Measurements from ENCODE around the gene IFIT1.

Gene IFIT1, protein sequence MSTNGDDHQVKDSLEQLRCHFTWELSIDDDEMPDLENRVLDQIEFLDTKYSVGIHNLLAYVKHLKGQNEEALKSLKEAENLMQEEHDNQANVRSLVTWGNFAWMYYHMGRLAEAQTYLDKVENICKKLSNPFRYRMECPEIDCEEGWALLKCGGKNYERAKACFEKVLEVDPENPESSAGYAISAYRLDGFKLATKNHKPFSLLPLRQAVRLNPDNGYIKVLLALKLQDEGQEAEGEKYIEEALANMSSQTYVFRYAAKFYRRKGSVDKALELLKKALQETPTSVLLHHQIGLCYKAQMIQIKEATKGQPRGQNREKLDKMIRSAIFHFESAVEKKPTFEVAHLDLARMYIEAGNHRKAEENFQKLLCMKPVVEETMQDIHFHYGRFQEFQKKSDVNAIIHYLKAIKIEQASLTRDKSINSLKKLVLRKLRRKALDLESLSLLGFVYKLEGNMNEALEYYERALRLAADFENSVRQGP

DNA sequence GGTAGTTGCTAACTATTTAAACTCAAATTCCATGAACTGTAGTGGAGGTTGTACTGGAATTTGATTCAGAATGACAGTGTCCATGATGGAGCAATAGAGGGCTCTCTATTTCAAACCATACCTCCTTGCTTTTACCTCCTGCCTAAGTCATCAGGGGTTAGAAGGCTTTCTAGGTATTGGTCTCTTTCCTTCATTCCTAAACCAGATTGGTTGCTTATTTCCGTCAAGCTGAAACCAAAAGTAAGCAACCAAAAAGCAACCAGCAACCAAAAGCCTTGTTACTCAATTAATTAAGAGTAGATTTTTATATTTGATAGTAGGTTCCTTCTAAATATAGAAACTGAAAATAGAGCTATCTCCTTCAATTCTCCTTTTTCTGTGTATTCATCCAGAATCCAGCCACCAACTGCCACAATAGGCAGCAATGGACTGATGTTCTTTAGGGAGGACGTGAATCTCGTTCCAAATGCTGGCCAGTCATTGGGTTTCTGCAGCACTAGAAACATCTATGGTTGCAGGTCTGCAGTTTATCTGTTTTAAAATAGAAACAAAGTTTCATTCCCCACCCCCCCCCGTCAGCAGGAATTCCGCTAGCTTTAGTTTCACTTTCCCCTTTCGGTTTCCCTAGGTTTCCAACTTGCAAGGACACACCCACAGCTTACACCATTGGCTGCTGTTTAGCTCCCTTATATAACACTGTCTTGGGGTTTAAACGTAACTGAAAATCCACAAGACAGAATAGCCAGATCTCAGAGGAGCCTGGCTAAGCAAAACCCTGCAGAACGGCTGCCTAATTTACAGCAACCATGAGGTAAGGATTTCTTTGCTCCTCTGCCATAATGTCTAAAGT is at the start of gene IFIT1:
IFIT1 (plus strand) TSS at position 717 of the 850 bp plus-strand sequence; CDS start at position 807, 90 bp downstream.
- TF ChIP-seq, protein P1, sequence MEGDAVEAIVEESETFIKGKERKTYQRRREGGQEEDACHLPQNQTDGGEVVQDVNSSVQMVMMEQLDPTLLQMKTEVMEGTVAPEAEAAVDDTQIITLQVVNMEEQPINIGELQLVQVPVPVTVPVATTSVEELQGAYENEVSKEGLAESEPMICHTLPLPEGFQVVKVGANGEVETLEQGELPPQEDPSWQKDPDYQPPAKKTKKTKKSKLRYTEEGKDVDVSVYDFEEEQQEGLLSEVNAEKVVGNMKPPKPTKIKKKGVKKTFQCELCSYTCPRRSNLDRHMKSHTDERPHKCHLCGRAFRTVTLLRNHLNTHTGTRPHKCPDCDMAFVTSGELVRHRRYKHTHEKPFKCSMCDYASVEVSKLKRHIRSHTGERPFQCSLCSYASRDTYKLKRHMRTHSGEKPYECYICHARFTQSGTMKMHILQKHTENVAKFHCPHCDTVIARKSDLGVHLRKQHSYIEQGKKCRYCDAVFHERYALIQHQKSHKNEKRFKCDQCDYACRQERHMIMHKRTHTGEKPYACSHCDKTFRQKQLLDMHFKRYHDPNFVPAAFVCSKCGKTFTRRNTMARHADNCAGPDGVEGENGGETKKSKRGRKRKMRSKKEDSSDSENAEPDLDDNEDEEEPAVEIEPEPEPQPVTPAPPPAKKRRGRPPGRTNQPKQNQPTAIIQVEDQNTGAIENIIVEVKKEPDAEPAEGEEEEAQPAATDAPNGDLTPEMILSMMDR (IDR thresholded peaks at IDR 0.05; ENCODE audit: low read depth, low read length) = no peak
- DNase-seq (ENCODE audit: extremely low read depth, low read depth) = peak; percentile 85

DNA sequence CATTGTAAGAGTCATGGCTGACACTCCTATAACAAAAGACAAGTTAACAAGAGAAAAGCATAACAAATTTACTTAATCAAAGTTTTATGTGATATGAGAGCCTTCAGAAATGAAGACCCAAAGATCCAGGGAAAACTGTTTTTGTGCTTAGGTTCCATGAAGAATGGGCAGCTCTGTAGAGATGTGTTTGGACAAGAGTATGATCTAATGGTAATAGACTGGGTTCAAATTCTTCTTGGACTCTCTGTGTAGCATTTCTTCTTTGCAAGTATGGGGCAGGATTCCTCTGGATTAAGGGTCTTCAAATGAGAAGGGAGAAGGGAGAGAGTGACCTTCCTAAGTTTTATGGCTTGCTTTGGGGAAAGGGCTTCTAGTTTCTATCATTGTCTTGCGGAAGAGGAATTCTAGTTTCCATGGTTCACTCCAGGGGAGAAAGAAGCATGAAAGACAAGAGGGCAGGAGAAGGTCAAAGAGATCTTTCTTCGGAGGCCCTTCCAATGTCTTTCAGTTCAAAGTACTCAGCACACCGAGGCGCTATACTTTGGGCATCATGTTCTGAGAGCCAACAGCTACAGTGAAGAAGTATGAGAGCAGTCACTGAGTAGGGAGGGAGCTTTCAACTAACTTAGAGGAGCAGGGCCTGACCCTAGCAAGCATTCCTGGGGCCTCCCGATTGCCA is 49.2 kb upstream of the IFIT1 start:
- DNase-seq (ENCODE audit: extremely low read depth, low read depth) = no peak
- TF ChIP-seq, protein P1 (IDR thresholded peaks at IDR 0.05; ENCODE audit: low read depth, low read length) = no peak

DNA sequence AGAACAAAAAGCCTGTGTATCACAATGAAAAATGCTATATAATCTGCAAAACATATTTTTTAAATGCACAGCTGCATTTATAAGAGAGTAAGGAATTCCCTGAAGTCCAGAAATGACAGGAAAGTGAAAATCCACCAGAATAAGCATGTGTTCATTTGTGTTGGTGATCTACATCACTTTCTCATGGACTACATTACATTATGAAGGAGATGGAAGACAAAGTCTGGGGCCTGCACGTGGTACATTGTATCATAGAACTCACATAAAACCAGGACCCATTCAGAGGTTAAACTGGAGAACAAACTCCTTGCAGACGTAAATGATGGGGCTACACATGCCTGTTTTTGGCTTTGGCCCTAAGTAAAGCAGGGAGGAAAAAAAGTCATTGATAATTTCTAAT is 48.3 kb upstream of the IFIT1 start:
- no peak for DNase-seq (ENCODE audit: extremely low read depth, low read depth)
- TF ChIP-seq, protein P1 (IDR thresholded peaks at IDR 0.05; ENCODE audit: low read depth, low read length) = no peak

DNA sequence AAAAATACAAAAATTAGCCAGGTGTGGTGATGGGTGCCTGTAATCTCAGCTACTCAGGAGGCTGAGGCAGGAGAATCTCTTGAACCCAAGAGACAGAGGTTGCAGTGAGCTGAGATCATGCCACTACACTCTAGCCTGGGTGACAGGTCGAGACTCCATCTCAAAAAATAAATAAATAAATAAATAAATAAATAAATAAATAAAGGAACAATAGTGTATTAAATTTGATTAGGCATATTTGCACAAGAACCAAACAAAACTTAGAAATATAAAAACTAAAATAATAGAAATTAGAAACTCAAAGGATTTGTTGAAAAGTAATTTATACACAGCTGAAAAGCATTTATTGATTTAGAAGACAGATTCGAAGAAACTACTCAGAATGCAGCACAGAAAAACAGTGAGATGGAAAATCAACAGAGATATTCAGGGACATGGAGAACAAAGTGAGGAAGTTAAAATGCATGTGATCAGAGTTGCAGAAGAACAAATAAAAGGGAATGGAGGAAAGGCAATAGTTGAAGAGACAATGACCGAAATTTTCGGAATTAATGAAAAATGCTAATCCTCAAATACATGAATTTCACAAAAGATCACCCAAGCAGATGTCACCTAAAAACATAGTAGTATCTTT is 46.9 kb upstream of the IFIT1 start:
- TF ChIP-seq, protein P1 (IDR thresholded peaks at IDR 0.05; ENCODE audit: low read depth, low read length) = no peak
- no peak for DNase-seq (ENCODE audit: extremely low read depth, low read depth)

DNA sequence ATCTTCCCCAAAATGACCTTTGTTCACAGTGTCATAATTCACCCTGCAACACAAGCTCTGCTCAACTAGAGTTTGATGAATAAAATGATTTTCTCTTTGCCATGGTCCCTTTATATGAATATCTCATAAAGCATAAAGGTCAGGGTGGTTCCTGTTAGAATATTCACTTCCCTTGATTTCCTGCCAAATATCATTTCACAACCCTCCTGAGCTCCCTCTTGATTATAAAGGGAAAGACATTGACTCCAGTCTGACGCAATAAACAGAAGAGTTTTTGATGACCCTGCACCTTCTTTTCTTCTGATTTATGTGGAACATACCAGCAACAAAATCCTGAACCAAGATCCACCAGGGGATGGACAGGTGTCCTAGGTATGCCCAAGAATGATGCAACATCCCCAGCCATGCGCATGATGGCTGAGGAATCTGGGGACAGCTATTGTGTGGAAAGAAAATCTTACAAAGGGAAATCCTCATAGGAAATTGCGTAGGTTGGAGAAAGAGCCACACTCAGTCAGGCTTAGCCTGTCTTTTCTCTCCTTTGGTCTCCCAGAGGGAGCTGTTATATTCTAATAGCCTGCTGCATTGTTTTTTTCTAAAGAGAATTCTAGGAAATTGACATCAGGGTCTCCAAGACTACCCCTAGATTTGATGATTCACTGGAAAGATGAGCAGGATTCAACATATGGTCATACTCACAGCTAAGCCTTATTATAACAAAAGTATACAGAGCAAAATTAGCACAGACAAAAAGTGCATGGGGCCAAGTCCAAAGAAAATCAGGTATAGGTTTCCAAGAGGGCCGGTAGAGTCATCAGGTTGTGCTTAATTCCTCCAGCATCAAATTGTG is 45.8 kb upstream of the IFIT1 start:
- TF ChIP-seq, protein P1 (IDR thresholded peaks at IDR 0.05; ENCODE audit: low read depth, low read length) = no peak

More for the DNA sequence above, 45.8 kb upstream of the IFIT1 start:
- DNase-seq (ENCODE audit: extremely low read depth, low read depth) = no peak

Data from AG09319 (cell line).